Cardiac fibroblast (primary cell): ENCODE measurements around the gene AGAP2.

Experiments used
- DNase-seq, 2 donors: peaks; one replicate each; pipeline versions ENCODE4 v3.0.0 to v3.0.0-alpha.2; 2010; ENCODE audit warnings: low read depth in 2 of 2
- H3K4me3 ChIP-seq, 2 donors: replicated peaks in 1 of 2; 1 replicate in 1 of 2; 2 replicates in 1 of 2; pipeline ENCODE4 v1.5.1; 2011; ENCODE audit warnings: low read depth in 2 of 2, low read length in 2 of 2, mild to moderate bottlenecking in 2 of 2, moderate library complexity in 1 of 2
- CTCF ChIP-seq: IDR thresholded peaks from one replicate; pipeline ENCODE4 v1.5.1; 2011; ENCODE audit warnings: low read depth, mild to moderate bottlenecking, low read length, inconsistent platforms

Gene AGAP2

GRCh38 chr12:57754411-57755193 lies 16.1 kb upstream of the AGAP2 start, which contains the start of gene MARCHF9:
MARCHF9 (plus strand) TSS chr12:57755103; CDS start chr12:57755529, 426 bp downstream.
- H3K4me3 ChIP-seq: peak within 1 kb of the TSS; percentile 40 to 49
- DNase-seq: no peak
- TF ChIP-seq CTCF: no peak

GRCh38 chr12:57753756-57754337 lies 15.3 kb upstream of the AGAP2 start:
- H3K4me3 ChIP-seq: no peak overlapping the region
- TF ChIP-seq CTCF: no peak
- DNase-seq: no peak

GRCh38 chr12:57752668-57753000 lies 14.1 kb upstream of the AGAP2 start:
- TF ChIP-seq CTCF: no peak
- H3K4me3 ChIP-seq: peak overlapping the region in 1 of 2 donors; percentile 43
- no peak for DNase-seq

GRCh38 chr12:57751788-57752667 lies 13.5 kb upstream of the AGAP2 start, which contains the start of gene CDK4:
CDK4 (minus strand) TSS chr12:57752310; CDS start chr12:57751717, 593 bp downstream.
- TF ChIP-seq CTCF: no peak
- peak within 1 kb of the TSS; percentile 81 to 88 for H3K4me3 ChIP-seq
- DNase-seq: peak; percentile 100

GRCh38 chr12:57751432-57751787 lies 12.9 kb upstream of the AGAP2 start:
- no peak for TF ChIP-seq CTCF
- peak overlapping the region; percentile 81 to 88 for H3K4me3 ChIP-seq

GRCh38 chr12:57750561-57751431 lies 12.3 kb upstream of the AGAP2 start:
- TF ChIP-seq CTCF: no peak
- H3K4me3 ChIP-seq: peak overlapping the region; percentile 81 to 88
- DNase-seq: no peak

More at GRCh38 chr12:57751432-57751787, 12.9 kb upstream of the AGAP2 start:
- DNase-seq: no peak
